HG02588 (cell line): ENCODE measurements around the gene KLHL6.
A peak's percentile ranks its signal among the peaks of the same experiment; 100 is the strongest.
"Not testable (repeated sequence)": the region's sequence is repeated elsewhere in the genome, so short reads cannot be mapped to it uniquely, and the experiment has no call there.

Source experiments
- ATAC-seq: cut with Tn5 transposase; IDR thresholded peaks from one replicate; pipeline ENCODE4 v1.9.1; 2021; ENCODE audit warnings: mild to moderate bottlenecking, moderate library complexity; ENCODE audit not compliant: unreplicated experiment

Gene KLHL6

DNA sequence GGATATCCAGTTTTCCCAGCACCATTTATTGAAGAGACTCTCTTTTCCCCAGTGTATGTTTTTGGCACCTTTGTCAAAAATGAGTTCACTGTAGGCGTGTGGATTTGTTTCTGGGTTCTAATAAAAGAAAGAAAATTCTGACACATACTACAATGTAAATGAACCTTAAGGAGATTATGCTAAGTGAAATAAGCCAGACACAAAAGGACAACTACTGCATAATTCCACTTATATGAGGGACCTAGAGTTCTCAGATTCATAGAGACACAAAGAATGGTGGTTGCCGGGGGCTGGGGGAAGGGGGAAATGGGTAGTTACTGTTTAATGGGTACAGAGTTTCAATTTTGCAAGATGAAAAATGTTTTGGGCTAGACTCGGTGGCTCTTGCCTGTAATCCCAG, 14.7 kb upstream of the KLHL6 start:
- ATAC-seq = not testable (repeated sequence)

DNA sequence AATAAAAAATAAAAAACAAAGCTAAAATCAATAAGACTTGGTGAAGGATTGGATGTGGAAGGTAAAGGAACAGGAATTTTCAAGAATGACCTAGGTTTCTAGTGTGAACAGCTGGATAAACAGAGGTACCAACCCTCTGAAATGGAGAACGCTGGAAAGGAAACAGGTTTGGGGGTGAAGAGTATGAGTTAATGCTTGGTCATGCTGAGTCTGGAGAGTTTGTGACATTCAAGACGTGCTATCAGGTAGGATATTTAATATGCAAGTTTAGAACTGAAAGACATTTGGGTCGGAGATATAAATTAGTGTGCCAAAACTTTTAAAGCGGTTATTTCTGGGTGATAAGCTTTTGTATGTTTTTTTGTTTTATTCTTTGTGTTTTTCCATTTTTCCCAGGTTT, 11.4 kb upstream of the KLHL6 start:
- no peak for ATAC-seq

DNA sequence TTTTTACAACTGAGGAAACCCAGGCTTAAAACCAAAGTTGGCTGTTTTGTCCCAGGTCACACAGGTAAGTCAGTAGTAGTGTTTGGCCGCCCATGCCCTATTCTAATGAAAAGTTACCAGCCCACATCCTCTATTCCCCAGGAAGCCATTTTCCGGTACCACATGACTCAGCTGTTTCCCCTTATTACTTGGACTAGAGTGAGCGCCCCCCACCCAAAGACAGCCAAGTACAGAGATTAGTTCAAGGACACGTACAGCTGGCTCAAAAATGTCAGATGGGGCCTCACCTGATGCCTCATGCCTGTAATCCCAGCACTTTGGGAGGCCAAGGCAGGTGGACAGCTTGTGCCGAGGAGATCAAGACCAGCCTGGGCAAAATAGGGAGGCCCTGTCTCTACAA, 8.5 kb upstream of the KLHL6 start:
- ATAC-seq = no peak

DNA sequence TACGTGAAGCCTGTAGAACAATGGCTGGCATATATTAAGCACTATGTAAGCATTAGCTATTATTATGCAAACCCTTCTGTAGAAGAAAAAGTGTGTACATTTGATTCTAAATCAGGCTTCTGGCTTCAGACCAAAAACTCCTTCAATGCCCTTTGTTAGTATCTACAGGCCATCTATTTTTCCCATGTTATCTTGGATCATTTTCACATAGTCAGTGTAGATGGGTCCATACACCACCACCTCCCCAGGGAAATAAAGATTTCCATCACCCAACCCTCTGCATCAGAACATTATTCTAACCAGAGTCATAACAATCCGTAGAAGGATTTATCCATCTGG, 8.0 kb upstream of the KLHL6 start:
- ATAC-seq = no peak

DNA sequence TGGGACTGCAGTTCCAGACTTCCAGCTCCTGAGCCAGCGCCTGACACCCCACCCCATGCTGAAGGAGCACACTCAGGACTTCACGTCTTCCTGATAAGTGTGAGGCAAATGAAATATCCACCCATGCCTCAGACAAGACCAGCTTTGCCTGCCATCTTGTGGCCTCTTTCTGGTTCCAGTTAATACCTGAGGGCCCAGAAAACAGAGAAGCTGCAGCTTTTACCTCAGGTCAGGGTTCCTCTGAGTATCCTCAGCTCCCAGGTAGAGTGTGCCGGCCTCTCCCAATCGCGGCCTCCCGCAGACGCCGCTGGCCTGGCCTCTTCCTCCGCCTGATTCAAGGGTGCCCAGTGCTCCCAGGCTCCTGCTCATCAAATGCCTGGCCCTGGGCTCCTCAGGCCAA, 5.1 kb upstream of the KLHL6 start:
- ATAC-seq = no peak

DNA sequence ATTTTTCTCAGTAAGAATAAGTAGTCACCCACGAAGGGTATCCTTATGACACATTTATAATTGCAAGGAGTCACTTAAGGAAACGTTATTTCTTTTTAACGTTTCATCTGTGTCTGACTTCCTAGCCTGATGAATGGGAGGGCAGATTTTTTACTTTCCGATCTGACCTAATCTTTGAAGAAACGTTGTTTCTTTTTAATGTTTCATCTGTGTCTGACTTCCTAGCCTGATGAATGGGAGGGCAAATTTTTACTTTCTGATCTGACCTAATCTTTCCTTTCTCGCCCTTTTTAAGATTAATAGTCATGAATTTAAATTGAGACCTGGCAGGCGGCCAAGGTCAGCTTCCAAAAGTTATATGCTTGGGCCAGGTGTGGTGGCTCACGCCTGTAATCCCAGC, 3.0 kb upstream of the KLHL6 start:
- no peak for ATAC-seq

DNA sequence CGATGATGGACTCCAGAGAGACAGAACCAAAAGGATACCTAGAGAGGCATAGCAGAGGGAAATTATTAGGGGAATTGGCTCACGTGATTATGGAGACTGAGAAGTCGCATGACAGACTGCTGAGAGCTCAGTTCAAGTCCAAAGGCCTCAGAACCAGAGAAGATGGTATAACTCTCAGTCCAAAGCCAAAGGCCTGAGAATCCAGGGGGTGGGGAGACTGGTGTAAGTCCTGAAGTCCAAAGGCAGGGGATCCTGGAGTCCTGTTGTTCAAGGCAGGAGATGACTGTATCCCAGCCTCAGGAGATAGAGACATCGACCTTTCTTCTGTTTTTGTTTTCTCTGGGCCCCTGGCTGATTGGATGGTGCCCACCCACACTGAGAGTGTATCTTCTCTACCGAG, 1.2 kb upstream of the KLHL6 start:
- no peak for ATAC-seq

DNA sequence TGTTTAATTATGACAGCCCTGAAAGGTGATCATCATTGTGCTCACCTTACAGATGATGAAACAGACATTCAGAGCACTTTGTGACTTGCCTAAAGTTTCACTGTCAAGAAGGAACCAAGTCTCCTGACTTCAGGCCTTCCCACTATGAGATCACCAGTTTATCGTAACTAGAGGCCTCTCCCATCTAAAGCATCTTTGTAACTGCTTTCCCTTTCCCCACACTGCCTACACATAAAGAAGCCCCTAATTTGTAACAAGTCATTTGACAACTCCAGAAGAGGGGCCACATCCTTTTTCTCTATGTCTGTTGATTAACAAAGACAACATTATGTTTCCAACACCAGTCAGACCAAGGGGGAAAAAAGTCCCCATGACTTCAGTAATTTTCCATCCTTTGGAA, 1.1 kb downstream of the KLHL6 start:
- peak; percentile 65 for ATAC-seq

DNA sequence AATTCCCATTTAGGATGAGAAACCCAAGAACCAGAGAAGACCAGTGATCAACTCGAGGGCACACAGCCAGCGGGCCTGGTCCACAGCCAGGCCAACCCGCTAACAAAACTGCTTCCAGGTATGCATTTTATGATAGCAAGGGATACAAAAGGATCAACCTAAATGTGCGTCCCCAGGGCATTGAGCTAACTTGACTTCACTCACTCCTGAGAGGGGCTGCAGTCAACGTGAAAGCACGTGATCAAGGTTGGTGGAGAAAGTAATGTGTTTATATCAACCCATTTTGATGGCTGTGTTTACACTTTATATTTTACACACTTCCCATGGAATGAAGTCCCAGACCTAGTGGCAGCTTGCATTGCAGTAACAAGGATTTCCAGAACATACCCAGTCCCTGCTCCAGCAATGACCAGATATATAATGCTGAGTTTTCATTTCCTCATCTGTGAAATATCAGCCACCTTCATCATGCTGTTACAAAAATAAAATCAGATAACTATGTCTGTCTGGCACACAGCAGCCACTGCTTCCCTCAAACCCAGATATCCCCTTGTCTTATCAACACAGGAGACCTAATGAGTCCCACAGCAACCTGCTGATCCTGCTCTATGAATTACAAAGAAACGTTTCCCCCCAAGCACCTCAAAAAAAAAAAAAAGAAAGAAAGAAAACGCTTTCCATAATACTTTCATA, 2.0 kb downstream of the KLHL6 start:
- ATAC-seq = no peak

DNA sequence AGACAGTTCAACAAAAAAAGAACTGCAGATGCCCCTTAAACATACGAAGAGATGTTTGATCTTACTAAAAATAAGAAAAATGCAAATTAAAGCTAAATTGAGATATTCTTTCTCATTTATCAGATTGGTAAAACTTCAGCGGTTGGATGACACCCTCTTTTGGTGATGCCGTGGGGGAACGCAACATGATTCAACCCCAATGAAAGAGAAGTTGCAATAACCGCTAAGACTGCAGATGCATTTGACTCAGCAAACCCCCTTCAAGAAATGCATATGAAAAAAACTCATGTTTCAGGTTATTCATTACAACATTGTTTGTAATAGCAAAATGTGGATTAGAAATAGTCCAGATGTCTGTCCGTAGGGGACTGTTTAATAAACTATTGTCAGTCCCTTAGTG, 3.6 kb downstream of the KLHL6 start:
- ATAC-seq = no peak

DNA sequence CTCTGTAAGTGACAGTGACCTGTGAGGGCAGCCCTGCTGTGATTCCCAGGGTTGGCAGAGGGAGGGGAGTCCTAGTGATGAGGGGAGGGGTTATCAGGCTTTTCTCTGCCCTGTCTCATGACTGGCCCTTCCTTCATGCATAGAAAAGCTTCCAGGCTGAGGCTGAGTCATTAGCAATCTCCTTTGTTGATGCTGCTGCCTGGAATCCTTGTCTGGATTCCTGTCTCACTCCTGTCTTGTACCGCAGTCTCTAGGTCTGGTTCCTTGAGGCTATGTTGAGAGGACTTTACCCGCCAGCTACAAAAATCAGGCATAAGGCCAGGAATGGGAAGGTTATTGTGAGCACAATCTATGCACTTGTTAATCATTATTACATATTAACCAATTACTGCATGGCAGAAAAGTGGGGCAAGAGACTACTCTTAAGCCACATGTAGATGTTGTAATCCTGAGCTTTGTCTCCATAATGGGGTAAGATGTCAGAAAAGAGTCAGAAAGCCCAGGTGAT, 7.2 kb downstream of the KLHL6 start:
- no peak for ATAC-seq

DNA sequence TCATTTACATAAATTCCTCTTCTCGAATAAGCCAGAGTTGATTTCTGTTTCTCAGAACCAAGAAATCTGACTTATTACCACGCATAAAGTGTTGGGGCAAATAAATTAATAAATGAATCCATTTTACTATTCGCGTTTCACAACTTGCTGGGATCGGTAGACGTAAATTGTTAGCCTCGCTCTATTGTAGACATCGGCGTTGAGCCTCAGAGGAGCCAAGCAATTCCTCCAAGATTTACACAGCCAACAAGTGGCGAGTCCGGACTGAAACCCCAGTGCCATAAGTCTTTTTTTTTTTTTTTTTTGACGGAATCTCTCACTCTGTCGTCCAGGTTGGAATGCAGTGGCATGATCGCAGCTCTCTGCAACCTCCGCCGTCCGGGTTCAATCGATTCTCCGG, 8.9 kb downstream of the KLHL6 start:
- ATAC-seq = no peak

DNA sequence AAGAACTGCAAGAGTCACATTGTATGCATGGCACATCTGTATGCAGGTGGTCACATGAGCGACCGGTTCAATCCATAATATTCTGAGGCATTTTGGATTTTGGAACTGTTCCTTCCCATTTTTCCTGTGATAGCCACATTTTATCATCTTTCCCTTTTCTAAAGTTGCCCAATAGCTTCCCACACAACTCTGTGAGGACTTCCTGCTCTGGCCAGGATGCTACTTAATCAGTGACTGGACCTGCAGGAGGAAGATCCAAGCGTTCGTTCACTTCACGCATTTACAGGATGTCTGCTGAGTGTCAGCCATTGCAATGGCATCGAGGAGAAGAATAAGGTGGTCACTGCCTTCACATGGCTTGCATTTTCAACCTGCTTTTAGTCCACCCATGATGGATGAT, 9.8 kb downstream of the KLHL6 start:
- ATAC-seq = no peak

DNA sequence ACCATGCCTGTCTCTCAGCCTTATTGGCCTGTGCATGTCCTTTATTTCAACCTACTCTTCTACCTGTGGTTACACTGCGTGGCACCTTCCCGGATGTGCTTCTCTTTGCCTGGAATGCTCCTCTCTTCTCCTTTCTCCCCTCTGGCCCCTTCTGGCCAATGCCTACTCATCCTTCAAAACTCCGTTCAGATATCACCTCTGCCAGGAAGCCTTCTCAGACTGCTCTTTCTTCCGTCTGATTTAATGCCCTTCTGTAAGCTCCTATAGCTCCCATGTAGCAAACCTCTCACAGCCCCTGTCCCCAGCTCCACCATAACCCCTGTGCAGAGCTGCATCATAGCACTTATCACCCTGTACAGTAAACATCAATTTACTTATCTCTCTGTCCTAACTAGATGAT, 13.2 kb downstream of the KLHL6 start:
- ATAC-seq = no peak

DNA sequence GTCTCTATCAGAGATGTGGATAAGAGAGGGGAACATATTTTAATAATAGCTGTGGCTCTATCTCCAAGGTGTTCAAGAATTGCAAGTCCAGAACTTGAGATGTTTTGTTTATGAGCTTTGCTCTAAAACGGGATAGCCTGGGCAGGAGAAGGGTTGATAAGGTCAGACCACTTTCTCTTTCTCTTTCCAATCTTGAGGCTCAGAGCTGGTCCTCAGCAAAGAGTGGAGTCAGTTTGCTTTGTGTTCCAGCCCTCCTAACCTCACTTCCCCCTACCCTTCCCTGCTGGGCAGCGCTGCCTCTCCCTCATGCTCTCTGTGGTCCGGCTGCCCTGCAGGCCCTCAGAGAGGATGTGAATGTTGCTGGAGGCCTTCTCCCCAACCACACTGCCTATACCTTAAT, 13.8 kb downstream of the KLHL6 start:
- peak; percentile 40 for ATAC-seq

DNA sequence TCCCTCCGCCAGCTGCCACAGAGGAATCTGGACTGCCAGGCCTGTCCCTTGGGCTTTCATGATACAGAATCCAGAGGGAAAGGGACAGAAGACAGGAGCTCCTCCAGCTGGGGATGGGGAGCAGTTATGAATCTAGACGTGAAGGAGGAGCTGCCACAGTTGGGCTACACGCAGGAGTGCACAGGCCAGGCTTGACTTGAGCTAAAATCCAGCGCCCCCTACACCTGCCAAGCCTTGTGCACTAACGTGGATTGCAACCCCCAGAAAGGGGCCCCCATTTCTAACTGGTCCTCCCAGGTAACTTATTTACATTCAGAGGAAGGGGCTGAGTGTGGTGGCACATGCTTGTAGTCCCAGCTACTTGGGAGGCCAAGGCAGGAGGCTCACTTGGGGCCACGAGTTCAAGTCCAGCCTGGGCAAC, 14.3 kb downstream of the KLHL6 start:
- ATAC-seq = no peak

DNA sequence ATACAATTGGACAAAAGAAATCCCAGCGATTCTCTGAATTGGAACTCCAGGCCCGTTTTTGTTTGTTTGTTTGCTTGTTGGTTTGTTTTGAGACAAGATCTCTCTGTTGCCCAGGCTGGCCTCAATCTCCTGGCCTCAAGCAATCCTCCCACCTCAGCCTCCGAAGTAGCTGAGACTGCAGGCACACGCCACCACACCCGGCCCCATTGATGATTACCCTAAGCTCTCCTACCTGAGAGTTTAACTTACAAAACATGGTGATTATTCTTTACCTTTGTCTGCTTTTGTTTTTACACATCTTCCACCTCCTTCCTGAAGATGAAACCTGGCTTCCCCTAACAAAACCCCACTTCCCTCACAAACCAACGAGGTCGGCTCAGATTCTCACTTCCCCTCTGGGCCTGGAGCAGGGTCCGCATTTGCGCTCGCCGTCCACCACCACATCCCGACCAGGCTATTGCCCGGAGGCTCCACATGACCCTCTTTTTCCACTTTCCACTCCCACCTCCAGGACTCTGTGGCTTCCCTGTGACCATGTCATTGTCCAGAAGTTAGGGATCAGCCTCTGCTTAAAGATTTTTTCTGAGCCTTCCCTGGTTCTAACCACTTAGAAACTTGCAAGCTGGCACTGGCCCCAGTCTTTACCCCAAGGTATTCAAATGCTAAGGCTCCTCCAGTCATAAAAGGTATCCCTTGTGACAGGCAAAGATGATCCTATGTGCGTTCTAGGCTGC, 14.8 kb downstream of the KLHL6 start:
- peak; percentile 49 for ATAC-seq

DNA sequence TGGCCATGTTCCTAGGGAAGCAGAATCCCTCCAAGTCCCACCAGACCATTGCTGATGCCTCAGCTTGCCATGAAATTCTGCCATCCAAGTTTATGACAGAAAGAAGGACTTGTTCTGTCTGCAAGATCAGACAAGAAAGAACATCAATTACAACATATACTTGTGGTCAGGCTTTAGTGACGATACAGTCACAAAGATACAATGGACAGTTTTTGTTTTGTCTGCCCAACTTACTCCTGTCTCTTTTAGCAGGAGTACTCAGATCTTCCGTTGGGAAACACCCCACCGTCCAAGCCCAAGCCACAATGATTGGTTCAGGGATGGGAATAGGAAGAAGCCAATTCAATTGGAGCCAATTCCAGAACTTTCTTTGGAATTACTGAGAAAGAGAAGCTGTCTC, 15.7 kb downstream of the KLHL6 start:
- ATAC-seq = no peak

DNA sequence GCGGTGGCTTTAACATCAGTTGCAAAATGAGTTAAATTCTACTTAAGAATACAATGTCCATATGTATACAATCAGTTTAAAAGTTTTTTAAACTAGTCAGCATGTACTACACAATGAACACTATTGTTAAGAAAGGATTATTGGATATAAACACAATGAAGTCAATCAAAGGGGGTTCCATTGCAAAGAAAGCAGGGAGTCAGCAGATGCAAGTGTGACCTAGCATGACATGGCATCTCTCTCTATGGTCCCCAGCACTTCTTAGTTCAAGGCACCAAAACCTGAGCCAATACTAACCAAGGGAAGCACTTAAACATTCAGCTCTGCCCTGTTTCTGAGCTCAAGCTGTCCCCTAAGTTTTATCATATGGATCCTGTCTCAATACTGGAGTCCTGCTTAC, 17.0 kb downstream of the KLHL6 start:
- ATAC-seq = no peak

DNA sequence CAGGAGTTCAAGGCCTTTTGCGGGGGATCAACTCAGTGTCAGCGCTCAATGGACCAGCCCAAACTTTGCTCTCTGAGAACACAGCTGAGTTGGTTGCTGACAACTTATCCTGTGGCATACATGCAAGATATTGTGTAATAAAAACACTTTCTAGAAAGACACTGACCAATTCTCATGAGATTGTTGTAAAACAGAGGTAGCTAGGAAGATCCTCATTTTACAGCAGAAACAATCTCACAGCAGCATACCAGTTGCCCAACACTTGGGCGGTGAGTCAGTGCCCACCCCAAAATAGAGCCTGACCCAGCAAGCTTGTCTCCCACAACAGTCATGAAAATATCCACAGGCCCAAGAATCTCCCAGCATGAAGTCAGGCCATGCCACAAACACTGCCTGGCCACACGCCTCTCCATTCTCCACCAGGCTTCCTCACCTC, 18.2 kb downstream of the KLHL6 start:
- no peak for ATAC-seq

DNA sequence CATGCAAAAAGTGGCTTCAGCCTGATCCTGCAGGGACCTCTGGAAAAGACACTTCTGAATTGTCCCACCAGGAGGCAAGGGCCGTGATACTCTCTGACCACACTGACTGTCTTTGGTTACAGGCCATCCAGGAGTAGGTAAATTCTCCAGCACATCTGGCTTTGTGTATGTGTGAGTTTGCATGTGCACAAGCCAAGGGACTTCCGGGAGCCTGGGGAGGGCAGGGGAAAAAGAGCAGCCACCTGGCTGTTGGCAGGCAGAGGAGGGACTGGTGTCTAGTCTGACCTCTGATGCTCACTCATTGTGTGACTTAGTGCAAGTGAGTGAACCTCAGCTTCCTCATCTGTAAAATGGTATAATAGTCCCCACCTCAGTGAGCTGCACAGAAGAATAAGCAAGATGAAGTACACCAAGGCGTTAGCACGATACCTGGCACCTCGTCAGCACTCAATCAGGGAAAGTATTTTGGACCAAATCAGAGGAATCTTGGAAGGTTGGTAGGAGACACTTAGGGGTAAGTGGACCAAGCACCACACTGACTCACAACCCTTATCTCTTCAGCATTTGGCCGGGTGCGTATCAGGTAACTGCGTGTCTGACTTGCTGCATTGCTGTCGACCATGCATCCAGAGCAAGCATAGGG, 19.1 kb downstream of the KLHL6 start:
- ATAC-seq = peak; percentile 64

DNA sequence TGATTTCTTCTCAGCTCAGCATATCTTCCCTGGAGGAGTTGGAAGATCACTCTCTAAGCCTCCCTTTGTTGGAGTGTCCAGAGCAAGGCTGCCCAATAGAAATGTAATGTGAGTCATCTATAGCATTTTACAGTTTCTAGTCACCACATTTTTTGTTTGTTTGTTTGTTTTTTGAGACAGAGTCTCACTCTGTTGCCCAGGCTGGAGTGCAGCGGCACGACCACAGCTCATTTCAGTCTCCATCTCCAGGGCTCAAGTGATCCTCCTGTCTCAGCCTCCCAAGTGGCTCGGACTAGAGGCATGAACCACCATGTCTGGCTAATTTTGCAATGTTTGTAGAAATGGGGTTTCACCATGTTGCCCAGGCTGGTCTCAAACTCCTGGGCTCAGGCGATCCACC, 21.3 kb downstream of the KLHL6 start:
- no peak for ATAC-seq
